Activated T-cell treated with anti-CD3 and anti-CD28 coated beads, Interleukin-2, amount 50 U/mL, for 24 hours (primary cell): ENCODE data around the gene BTNL2.
"Not testable (repeated sequence)": the region's sequence is repeated elsewhere in the genome, so short reads cannot be mapped to it uniquely, and the experiment has no call there.

Source experiments
- DNase-seq: peaks from one replicate; pipeline ENCODE4 v3.0.0-alpha.2; 2020
- H3K27ac Mint-ChIP-seq: 2 replicates; pipeline ENCODE4 v1.8.0; 2020; ENCODE audit warnings: mild to moderate bottlenecking, mixed read lengths
- H3K27me3 Mint-ChIP-seq: 2 replicates; pipeline ENCODE4 v1.8.0; 2020; ENCODE audit warnings: mixed read lengths
- H3K36me3 Mint-ChIP-seq: 2 replicates; pipeline ENCODE4 v1.8.0; 2020; ENCODE audit warnings: low read depth, mixed read lengths
- H3K4me1 Mint-ChIP-seq: 2 replicates; pipeline ENCODE4 v1.8.0; 2020; ENCODE audit warnings: low read depth, mixed read lengths
- H3K4me3 Mint-ChIP-seq: 2 replicates; pipeline ENCODE4 v1.8.0; 2020; ENCODE audit warnings: mild to moderate bottlenecking, moderate library complexity, mixed read lengths
- H3K9me3 Mint-ChIP-seq: 2 replicates; pipeline ENCODE4 v1.8.0; 2020; ENCODE audit warnings: mixed read lengths

BTNL2 gene, protein sequence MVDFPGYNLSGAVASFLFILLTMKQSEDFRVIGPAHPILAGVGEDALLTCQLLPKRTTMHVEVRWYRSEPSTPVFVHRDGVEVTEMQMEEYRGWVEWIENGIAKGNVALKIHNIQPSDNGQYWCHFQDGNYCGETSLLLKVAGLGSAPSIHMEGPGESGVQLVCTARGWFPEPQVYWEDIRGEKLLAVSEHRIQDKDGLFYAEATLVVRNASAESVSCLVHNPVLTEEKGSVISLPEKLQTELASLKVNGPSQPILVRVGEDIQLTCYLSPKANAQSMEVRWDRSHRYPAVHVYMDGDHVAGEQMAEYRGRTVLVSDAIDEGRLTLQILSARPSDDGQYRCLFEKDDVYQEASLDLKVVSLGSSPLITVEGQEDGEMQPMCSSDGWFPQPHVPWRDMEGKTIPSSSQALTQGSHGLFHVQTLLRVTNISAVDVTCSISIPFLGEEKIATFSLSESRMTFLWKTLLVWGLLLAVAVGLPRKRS

DNA sequence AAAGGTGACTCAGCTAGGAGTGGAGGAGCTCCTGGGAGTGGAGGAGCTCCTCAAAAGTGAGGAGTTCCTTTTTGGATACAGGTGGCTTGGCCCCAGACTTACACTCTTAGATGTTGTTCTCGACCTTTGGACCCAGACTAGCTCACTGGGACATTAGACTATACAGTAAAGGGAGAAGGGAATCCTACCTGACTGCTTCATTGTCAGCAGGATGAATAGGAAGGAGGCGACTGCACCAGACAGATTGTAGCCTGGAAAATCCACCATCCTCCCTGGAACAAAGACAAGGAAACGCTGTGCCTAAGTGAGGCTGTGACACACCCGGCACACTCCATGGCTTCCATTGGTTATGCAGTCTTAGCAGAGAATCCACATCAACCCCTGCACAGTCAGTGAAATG lies at the start of gene BTNL2:
BTNL2 (minus strand) TSS at position 325 of the 400 bp plus-strand sequence; CDS start at position 267, 58 bp downstream.
- peaks cover 6% of the 10 kb centered on the region for H3K4me1 Mint-ChIP-seq
- no peak for DNase-seq
- H3K36me3 Mint-ChIP-seq = no peaks in the 10 kb centered on the region
- peaks cover 69% of the 10 kb centered on the region for H3K27me3 Mint-ChIP-seq
- H3K9me3 Mint-ChIP-seq = no peaks in the 10 kb centered on the region
- H3K27ac Mint-ChIP-seq = no peak within 1 kb of the TSS
- no peak within 1 kb of the TSS for H3K4me3 Mint-ChIP-seq

DNA sequence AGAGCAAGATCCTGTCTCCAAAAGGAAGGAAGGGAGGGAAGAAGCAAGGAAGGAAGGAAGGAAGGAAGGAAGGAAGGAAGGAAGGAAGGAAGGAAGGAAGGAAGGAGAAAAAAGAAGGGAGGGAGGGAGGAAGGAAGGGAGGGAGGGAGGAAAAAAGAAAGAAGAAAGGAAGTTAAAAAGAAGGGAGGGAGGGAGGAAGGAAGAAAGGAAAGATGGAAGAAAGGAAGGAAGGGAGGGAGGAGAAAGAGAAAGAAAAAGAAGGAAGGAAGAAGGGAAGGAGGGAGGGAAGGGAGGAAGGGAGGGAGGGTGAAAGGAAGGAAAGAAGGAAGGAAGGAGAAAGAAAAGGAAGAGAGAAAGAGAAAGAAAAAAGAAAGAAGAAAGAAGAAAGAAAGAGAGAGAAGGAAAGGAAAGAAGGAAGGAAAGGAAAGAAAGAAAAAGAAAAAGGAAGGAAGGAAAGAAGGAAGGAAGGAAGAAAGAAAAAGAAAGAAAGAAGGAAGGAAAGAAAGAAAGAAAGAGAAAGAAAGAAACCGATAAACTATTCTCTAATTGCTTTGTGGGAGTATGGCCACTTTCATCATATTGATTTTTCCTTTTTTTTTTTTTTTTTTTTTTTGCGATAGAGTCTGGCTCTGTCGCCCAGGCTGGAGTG lies 42.2 kb upstream of the BTNL2 start:
- no peaks in the 10 kb centered on the region for H3K36me3 Mint-ChIP-seq
- H3K9me3 Mint-ChIP-seq = peaks cover 8% of the 10 kb centered on the region
- peaks cover 49% of the 10 kb centered on the region for H3K27me3 Mint-ChIP-seq

DNA sequence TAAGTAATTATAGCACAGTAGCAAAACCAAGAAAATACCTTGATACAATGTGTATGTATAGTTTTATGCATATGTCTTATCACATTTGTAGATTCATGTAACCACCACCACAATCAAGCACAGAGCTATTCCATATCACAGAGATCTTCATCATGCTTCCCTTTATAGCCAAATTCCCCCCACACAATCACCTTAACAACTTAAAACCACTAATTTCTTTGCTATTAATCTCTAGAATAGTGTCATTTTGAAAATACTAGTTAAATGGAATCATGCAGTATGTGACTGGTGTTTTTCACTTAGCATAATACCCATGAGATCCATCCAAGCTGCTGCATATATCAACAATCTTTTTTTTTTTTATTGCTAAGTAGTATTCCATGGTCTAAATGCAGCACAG lies 41.0 kb upstream of the BTNL2 start:
- H3K9me3 Mint-ChIP-seq = peaks cover 8% of the 10 kb centered on the region
- no peak overlapping the region for H3K27ac Mint-ChIP-seq
- peaks cover 38% of the 10 kb centered on the region for H3K27me3 Mint-ChIP-seq
- no peak overlapping the region for H3K4me3 Mint-ChIP-seq
- DNase-seq = no peak
- no peaks in the 10 kb centered on the region for H3K36me3 Mint-ChIP-seq
- H3K4me1 Mint-ChIP-seq = peaks cover 5% of the 10 kb centered on the region

More for the DNA sequence above, 42.2 kb upstream of the BTNL2 start:
- peaks cover 5% of the 10 kb centered on the region for H3K4me1 Mint-ChIP-seq
- H3K27ac Mint-ChIP-seq = no peak overlapping the region
- DNase-seq = no peak
- H3K4me3 Mint-ChIP-seq = no peak overlapping the region

DNA sequence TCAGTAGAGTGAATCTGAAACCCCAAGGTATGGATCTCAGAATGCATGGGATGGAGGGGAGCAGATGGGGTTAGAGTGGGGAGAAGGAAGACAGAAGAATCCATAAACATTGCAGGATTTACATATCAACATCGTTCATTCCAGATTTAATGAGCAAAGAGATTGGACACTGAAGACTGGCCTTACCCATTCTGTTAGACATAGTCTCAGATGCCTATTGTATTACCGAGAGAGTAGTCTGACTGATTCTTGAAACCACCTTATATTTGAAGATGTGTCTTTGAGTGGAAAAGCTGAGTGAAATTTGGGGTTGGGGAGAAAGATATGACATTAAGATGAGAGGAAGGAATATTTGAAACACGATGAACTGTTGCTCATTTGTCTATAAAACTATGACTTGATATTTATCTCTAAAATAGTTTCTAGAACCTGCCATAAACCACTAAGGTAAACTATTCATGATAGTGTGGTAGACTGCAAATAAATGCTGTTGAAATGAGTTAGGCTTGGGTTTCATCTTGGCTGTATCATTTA lies 38.4 kb upstream of the BTNL2 start:
- Mint-ChIP-seq H3K27ac (no peak overlapping the region), H3K27me3 (peaks cover 24% of the 10 kb centered on the region), H3K4me1 (peaks cover 5% of the 10 kb centered on the region), H3K9me3 (no peaks in the 10 kb centered on the region), H3K4me3 (no peak overlapping the region), H3K36me3 (no peaks in the 10 kb centered on the region)
- no peak for DNase-seq

DNA sequence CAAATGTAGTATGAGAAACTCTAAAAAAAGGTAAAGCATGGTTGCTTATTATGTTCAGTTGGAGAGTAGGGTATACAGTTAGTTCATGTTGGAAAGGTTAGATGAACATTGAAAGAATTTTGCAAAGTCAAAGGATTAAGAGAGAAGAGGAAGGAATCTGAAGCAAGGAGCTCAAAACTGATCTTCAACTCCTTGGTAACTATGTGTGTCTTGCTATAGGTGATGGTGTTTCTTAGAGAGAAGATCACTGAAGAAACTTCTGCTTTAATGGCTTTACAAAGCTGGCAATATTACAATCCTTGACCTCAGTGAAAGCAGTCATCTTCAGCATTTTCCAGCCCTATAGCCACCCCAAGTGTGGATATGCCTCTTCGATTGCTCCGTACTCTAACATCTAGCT lies 37.5 kb upstream of the BTNL2 start:
- Mint-ChIP-seq H3K9me3 (no peaks in the 10 kb centered on the region), H3K4me1 (peaks cover 13% of the 10 kb centered on the region), H3K36me3 (no peaks in the 10 kb centered on the region), H3K27me3 (peaks cover 24% of the 10 kb centered on the region), H3K4me3 (no peak overlapping the region), H3K27ac (no peak overlapping the region)
- DNase-seq = no peak

DNA sequence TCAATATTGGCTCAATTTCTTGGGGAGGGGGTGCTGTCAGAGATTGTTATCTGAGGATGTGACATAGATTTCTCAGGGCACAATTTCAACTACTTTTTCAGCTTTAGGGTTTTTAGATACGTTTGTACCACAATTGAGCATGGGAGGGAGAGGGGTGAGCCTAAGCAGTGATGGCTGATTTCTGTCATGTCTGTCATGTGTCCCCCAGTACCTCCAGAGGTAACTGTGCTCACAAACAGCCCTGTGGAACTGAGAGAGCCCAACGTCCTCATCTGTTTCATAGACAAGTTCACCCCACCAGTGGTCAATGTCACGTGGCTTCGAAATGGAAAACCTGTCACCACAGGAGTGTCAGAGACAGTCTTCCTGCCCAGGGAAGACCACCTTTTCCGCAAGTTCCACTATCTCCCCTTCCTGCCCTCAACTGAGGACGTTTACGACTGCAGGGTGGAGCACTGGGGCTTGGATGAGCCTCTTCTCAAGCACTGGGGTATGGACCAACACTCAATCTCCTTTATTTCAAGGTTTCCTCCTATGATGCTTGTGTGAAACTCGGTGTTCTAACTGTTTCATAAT lies 36.1 kb upstream of the BTNL2 start:
- H3K27ac Mint-ChIP-seq = no peak overlapping the region
- H3K9me3 Mint-ChIP-seq = no peaks in the 10 kb centered on the region
- H3K36me3 Mint-ChIP-seq = no peaks in the 10 kb centered on the region
- peaks cover 26% of the 10 kb centered on the region for H3K27me3 Mint-ChIP-seq
- H3K4me3 Mint-ChIP-seq = no peak overlapping the region
- H3K4me1 Mint-ChIP-seq = peaks cover 17% of the 10 kb centered on the region
- DNase-seq = no peak

DNA sequence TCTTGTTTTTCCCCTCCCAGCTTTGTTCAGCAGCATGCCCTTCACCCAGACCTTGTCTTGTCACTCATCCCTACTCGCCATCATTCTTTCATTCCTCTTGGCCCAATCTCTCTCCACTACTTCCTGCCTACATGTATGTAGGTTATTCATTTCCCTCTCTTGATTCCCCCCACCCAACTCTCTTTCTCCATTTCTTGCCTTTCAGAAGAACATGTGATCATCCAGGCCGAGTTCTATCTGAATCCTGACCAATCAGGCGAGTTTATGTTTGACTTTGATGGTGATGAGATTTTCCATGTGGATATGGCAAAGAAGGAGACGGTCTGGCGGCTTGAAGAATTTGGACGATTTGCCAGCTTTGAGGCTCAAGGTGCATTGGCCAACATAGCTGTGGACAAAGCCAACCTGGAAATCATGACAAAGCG lies 35.3 kb upstream of the BTNL2 start:
- DNase-seq = no peak
- Mint-ChIP-seq H3K36me3 (no peaks in the 10 kb centered on the region), H3K9me3 (no peaks in the 10 kb centered on the region), H3K27ac (no peak overlapping the region), H3K27me3 (peaks cover 26% of the 10 kb centered on the region), H3K4me1 (peaks cover 17% of the 10 kb centered on the region), H3K4me3 (no peak overlapping the region)

DNA sequence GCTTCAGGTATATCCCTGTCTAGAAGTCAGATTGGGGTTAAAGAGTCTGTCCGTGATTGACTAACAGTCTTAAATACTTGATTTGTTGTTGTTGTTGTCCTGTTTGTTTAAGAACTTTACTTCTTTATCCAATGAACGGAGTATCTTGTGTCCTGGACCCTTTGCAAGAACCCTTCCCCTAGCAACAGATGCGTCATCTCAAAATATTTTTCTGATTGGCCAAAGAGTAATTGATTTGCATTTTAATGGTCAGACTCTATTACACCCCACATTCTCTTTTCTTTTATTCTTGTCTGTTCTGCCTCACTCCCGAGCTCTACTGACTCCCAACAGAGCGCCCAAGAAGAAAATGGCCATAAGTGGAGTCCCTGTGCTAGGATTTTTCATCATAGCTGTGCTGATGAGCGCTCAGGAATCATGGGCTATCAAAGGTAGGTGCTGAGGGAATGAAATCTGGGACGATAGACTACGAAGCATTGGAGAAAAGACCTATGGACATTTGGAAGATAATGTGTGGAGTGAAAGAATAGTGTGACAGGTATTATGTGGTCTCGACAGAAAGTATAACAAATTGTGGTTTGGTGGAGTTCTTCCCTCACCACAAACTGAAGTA lies 32.7 kb upstream of the BTNL2 start, which contains the start of gene HLA-DRA:
HLA-DRA (plus strand) TSS at position 286 of the 613 bp plus-strand sequence; CDS start at position 350, 64 bp downstream.
- peak; percentile 41 for DNase-seq

DNA sequence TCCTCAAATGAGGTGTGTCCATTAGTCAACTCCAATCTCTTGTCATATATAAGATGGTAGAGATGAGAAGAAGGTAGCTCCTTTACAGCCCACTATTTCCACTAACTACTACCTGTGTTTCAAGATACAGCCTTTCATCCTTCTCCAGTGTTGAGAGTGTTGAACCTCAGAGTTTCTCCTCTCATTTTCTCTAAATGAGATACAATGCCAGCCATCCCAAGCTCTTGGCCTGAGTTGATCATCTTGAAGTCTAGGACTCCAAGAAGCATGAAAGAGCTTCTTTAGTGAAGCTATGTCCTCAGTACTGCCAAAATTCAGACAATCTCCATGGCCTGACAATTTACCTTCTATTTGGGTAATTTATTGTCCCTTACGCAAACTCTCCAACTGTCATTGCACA lies 32.2 kb upstream of the BTNL2 start:
- no peaks in the 10 kb centered on the region for H3K9me3 Mint-ChIP-seq
- H3K27me3 Mint-ChIP-seq = peaks cover 20% of the 10 kb centered on the region
- no peak for DNase-seq
- no peak overlapping the region for H3K27ac Mint-ChIP-seq
- H3K36me3 Mint-ChIP-seq = no peaks in the 10 kb centered on the region
- peaks cover 13% of the 10 kb centered on the region for H3K4me1 Mint-ChIP-seq
- H3K4me3 Mint-ChIP-seq = no peak overlapping the region

More for the DNA sequence above, 32.7 kb upstream of the BTNL2 start, which contains the start of gene HLA-DRA:
- H3K4me3 Mint-ChIP-seq = peak within 1 kb of the TSS; percentile 64
- peak within 1 kb of the TSS; percentile 9 for H3K27ac Mint-ChIP-seq
- H3K9me3 Mint-ChIP-seq = no peaks in the 10 kb centered on the region
- H3K27me3 Mint-ChIP-seq = peaks cover 20% of the 10 kb centered on the region
- H3K36me3 Mint-ChIP-seq = no peaks in the 10 kb centered on the region
- peaks cover 13% of the 10 kb centered on the region for H3K4me1 Mint-ChIP-seq

DNA sequence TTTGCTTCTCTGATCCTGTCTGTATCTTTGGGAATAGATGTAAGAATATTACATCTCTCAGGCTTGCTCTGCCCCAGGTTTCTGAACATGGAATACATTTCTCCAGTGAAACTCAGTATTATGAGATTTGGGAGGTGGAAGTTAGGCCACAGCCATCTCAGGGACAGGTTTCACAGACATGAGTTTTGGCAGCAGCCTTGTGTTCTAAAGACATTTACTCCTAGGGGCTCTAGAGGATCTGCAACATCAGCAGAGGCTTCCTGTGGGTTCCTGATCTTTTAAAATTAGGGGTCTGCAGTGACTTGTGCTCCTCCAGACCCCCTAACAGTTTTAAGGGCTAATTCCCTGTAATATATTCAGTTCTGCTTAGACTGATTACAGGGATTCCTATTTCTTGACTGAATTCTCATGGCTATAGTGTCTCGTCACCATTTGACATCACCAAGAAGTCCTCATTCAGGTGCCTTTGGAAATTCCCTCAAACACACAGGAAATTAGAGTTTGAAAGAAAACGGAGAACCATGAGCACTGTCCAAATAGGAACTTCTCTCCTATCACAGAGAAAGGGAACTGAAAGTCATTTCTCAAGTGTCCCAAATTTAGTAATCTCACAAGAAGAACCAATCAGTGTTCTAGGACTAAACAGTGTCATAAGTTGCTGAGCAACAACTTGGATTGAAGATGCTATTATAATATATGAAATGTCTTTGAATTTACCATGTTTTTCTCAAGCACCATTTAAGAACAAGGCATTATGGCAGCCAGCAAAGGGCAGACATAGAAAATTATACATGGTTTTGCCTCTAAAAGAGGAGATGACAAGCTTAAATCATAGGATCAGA lies 30.2 kb upstream of the BTNL2 start:
- DNase-seq = no peak
- Mint-ChIP-seq H3K4me3 (no peak overlapping the region), H3K36me3 (no peaks in the 10 kb centered on the region)

DNA sequence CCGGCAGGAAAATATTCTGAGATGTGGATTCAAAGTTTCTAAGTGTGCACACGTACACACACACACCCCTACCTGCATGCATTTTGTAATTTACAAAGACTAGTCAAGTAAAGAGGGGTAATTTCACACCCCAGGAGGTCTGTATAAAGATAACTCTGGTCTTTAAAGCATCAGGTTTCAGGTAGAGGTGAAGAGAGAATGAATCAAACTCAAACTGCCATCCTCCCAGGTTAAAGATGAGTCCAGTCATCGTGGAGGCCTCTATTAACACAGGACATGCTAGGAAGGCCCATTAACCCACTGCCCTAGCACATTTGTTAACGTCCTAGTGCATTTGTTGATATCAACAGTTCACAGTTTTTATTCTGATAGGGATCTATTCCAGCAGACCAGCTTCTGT lies 29.2 kb upstream of the BTNL2 start:
- no peak for DNase-seq
- Mint-ChIP-seq H3K4me3 (no peak overlapping the region), H3K36me3 (no peaks in the 10 kb centered on the region), H3K4me1 (peaks cover 13% of the 10 kb centered on the region), H3K9me3 (no peaks in the 10 kb centered on the region), H3K27me3 (peaks cover 15% of the 10 kb centered on the region), H3K27ac (no peak overlapping the region)

More for the DNA sequence above, 30.2 kb upstream of the BTNL2 start:
- H3K9me3 Mint-ChIP-seq = no peaks in the 10 kb centered on the region
- H3K4me1 Mint-ChIP-seq = peaks cover 13% of the 10 kb centered on the region
- H3K27me3 Mint-ChIP-seq = peaks cover 17% of the 10 kb centered on the region
- no peak overlapping the region for H3K27ac Mint-ChIP-seq

DNA sequence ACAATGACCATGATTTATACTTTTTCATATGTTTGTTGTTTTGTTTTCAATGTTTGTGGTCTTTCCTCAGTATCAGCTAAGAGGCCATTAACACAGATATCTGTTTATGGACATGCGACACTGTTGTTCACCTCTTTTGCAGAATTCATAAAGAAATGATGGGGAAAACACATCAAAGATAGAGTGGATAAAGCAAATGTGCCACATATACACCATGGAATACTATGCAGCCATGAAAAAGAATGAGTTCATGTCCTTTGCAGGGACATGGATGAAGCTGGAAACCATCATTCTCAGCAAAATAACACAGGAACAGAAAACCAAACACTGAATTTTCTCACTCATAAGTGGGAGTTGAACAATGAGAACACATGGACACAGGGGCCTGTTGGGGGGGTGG lies 27.0 kb upstream of the BTNL2 start:
- H3K36me3 Mint-ChIP-seq, H3K4me1 Mint-ChIP-seq, H3K9me3 Mint-ChIP-seq, H3K27ac Mint-ChIP-seq, H3K27me3 Mint-ChIP-seq, H3K4me3 Mint-ChIP-seq, DNase-seq: not testable (repeated sequence)

DNA sequence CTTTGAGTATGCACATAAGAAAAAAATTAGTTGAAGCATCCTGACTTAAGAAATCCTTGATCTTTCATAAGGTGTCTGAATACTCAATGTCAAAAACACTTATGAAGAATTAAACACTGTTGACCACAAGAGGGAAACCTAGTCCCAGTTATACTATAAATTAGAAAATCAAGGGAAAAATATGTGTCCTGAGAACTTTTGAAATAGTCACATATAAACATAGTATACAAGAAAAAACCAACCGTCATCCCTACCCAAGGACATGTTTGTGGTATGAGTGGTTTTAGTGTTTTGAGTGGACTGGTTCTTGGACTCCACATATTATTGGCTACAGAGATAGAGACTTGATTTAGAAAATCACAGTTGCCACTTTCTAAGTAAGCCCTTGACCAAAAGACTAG lies 25.1 kb upstream of the BTNL2 start:
- Mint-ChIP-seq H3K27ac (no peak overlapping the region), H3K9me3 (no peaks in the 10 kb centered on the region), H3K36me3 (no peaks in the 10 kb centered on the region), H3K27me3 (no peaks in the 10 kb centered on the region), H3K4me1 (no peaks in the 10 kb centered on the region), H3K4me3 (no peak overlapping the region)
- no peak for DNase-seq
